Endothelial cell (in vitro differentiated cells): ENCODE measurements around the gene ZNF160. TPM values are rescaled to one million over a fixed set of nuclear protein-coding genes. Genes with fewer than 3 reads are reported as not detected.

Source experiments
- DNase-seq: peaks from one replicate; pipeline ENCODE4 v3.0.0; 2021; ENCODE audit warnings: low spot score
- H3K27ac Mint-ChIP-seq: one replicate; pipeline ENCODE4 v1.8.0; 2021; ENCODE audit warnings: mixed read lengths, inconsistent platforms; ENCODE audit not compliant: unreplicated experiment
- H3K27me3 Mint-ChIP-seq: one replicate; pipeline ENCODE4 v1.8.0; 2021; ENCODE audit warnings: mild to moderate bottlenecking, moderate library complexity, mixed read lengths, inconsistent platforms; ENCODE audit not compliant: unreplicated experiment
- H3K36me3 Mint-ChIP-seq: one replicate; pipeline ENCODE4 v1.8.0; 2021; ENCODE audit warnings: mild to moderate bottlenecking, low read depth, mixed read lengths, inconsistent platforms; ENCODE audit not compliant: unreplicated experiment
- H3K4me1 Mint-ChIP-seq: one replicate; pipeline ENCODE4 v1.8.0; 2021; ENCODE audit warnings: mild to moderate bottlenecking, mixed read lengths, inconsistent platforms; ENCODE audit not compliant: unreplicated experiment
- H3K4me3 Mint-ChIP-seq: one replicate; pipeline ENCODE4 v1.8.0; 2021; ENCODE audit warnings: mild to moderate bottlenecking, mixed read lengths, inconsistent platforms; ENCODE audit not compliant: unreplicated experiment
- H3K9me3 Mint-ChIP-seq: one replicate; pipeline ENCODE4 v1.8.0; 2021; ENCODE audit warnings: mixed read lengths, inconsistent platforms; ENCODE audit not compliant: unreplicated experiment
- CTCF ChIP-seq: fragments of 200-600 bp; sonication (generic); IDR thresholded peaks from one replicate; pipeline ENCODE4 v1.5.0; 2021; ENCODE audit warnings: antibody characterized with exemption; ENCODE audit not compliant: unreplicated experiment
- total RNA-seq: library from RNA; stranded (reverse); fragmentation: NEBNext Ultra II Directional; extraction: Animal tissue kit (Norgen Biotek cat#: 25700); gene quantifications from one replicate; pipeline ENCODE4 v1.2.1, GENCODE V29; 2021; ENCODE audit not compliant: unreplicated experiment

Gene ZNF160
- total RNA-seq, 1 donor from 2014 or later, result 36.3 TPM

- Mint-ChIP-seq H3K36me3 (peaks cover 8% of the 10 kb centered on the region), H3K27ac (no peak overlapping the region), H3K27me3 (peaks cover 6% of the 10 kb centered on the region), H3K4me1 (peaks cover 13% of the 10 kb centered on the region), H3K4me3 (no peak overlapping the region), H3K9me3 (peaks cover 5% of the 10 kb centered on the region)
- no peak for TF ChIP-seq CTCF
- DNase-seq, result no peak
Measured at GRCh38 chr19:53123400-53123799, 20.2 kb upstream of the ZNF160 start.

GRCh38 chr19:53112286-53112685 lies 9.1 kb upstream of the ZNF160 start:
- DNase-seq, result no peak
- H3K9me3 Mint-ChIP-seq, result no peaks in the 10 kb centered on the region
- no peaks in the 10 kb centered on the region for H3K27me3 Mint-ChIP-seq
- peak overlapping the region; percentile 12 for H3K4me3 Mint-ChIP-seq
- H3K27ac Mint-ChIP-seq, result no peak overlapping the region
- no peak for TF ChIP-seq CTCF
- peaks cover 50% of the 10 kb centered on the region for H3K36me3 Mint-ChIP-seq
- no peaks in the 10 kb centered on the region for H3K4me1 Mint-ChIP-seq

- H3K4me3 Mint-ChIP-seq, result peak overlapping the region; percentile 21
- no peaks in the 10 kb centered on the region for H3K4me1 Mint-ChIP-seq
- no peaks in the 10 kb centered on the region for H3K27me3 Mint-ChIP-seq
- TF ChIP-seq CTCF, result no peak
- no peaks in the 10 kb centered on the region for H3K9me3 Mint-ChIP-seq
- DNase-seq, result no peak
- H3K27ac Mint-ChIP-seq, result no peak overlapping the region
- peaks cover 25% of the 10 kb centered on the region for H3K36me3 Mint-ChIP-seq
Measured at GRCh38 chr19:53109527-53109926, 6.3 kb upstream of the ZNF160 start.

GRCh38 chr19:53102756-53103233 lies 427 bp downstream of the ZNF160 start:
- peak overlapping the region; percentile 74 for H3K27ac Mint-ChIP-seq
- peaks cover 14% of the 10 kb centered on the region for H3K36me3 Mint-ChIP-seq
- peaks cover 13% of the 10 kb centered on the region for H3K4me1 Mint-ChIP-seq
- no peaks in the 10 kb centered on the region for H3K9me3 Mint-ChIP-seq
- no peak for TF ChIP-seq CTCF
- H3K27me3 Mint-ChIP-seq, result peaks cover 3% of the 10 kb centered on the region
- peak overlapping the region; percentile 92 for H3K4me3 Mint-ChIP-seq
- peak; percentile 45 for DNase-seq

- Mint-ChIP-seq H3K27me3 (peaks cover 3% of the 10 kb centered on the region), H3K36me3 (peaks cover 19% of the 10 kb centered on the region), H3K9me3 (no peaks in the 10 kb centered on the region), H3K4me1 (peaks cover 14% of the 10 kb centered on the region), H3K27ac (peak overlapping the region; percentile 74), H3K4me3 (peak overlapping the region; percentile 92)
- no peak for TF ChIP-seq CTCF
- DNase-seq, result no peak
Measured at GRCh38 chr19:53102206-53102755, 941 bp downstream of the ZNF160 start.
